Sigmoid colon (tissue), 7 donors: ENCODE measurements around the gene SLC11A1. TPM values are rescaled to one million over a fixed set of nuclear protein-coding genes. Genes with fewer than 3 reads are reported as not detected.

Source experiments
- DNase-seq: peaks from one replicate; pipeline ENCODE4 v3.0.0-alpha.2; 2019
- H3K27ac ChIP-seq, 4 donors: fragments of 200-600 bp; sonication (generic); one replicate each; pipeline ENCODE4 v1.5.1; 2016 to 2019; ENCODE audit warnings: mild to moderate bottlenecking in 1 of 4
- H3K27me3 ChIP-seq, 3 donors: fragments of 200-600 bp; sonication (generic); one replicate each; pipeline ENCODE4 v1.5.1; 2019; ENCODE audit warnings: mild to moderate bottlenecking in 1 of 3
- H3K36me3 ChIP-seq, 4 donors: fragments of 200-600 bp; sonication (generic); one replicate each; pipeline ENCODE4 v1.5.1; 2016 to 2019
- H3K4me1 ChIP-seq, 4 donors: fragments of 200-600 bp; sonication (generic); one replicate each; pipeline ENCODE4 v1.5.1; 2017 to 2019
- H3K4me3 ChIP-seq, 4 donors: fragments of 200-600 bp; sonication (generic); one replicate each; pipeline ENCODE4 v1.5.1; 2017 to 2019; ENCODE audit warnings: mild to moderate bottlenecking in 2 of 4, moderate library complexity in 1 of 4
- H3K9me3 ChIP-seq, 4 donors: fragments of 200-600 bp in 3 of 4; sonication (generic) in 3 of 4; one replicate each; pipeline versions ENCODE4 v1.5.1 to v1.6.1; 2013 to 2019
- EP300 ChIP-seq, 4 donors: sonication (generic); formaldehyde crosslinking; IDR thresholded peaks; one replicate each; pipeline ENCODE4 v1.6.1; 2017; ENCODE audit warnings: antibody characterized with exemption in 4 of 4
- POLR2A ChIP-seq, 2 donors: fragments of 450-650 bp; IDR thresholded peaks; one replicate each; pipeline ENCODE4 v1.6.1; 2016; ENCODE audit warnings: antibody characterized with exemption in 2 of 2, mild to moderate bottlenecking in 2 of 2, moderate library complexity in 2 of 2
- POLR2AphosphoS5 ChIP-seq, 4 donors: sonication (generic); formaldehyde crosslinking; IDR thresholded peaks; one replicate each; pipeline ENCODE4 v1.6.1; 2017; ENCODE audit warnings: antibody characterized with exemption in 4 of 4
- WGBS, 2 donors: extraction: QIAGEN DNeasy Blood & Tissue Kit; methylation state at CpG; one replicate each; pipeline ENCODE4 v1.1.7; 2013; 5-methylcytosine and 5-hydroxymethylcytosine counted together
- intact Hi-C: fragments of 100-400 bp; cut with DNase I; formaldehyde crosslinking; loops from one replicate; pipeline ENCODE4 v1.15.1; 2023
- polyA plus RNA-seq, 3 donors: library from polyadenylated mRNA; stranded (reverse); fragments of 200-250 nt; gene quantifications; one replicate each; pipeline ENCODE4 v1.2.3, GENCODE V29; 2013
- total RNA-seq, 4 donors: library from RNA; depleted of rRNA; stranded (reverse); fragments of >200 nt; gene quantifications; one replicate each; pipeline ENCODE4 v1.1.0, GENCODE V29; 2016
- TF ChIP-seq, protein P1 (sequence below), 4 experiments: fragments of 450-650 bp in 3 of 4; fragments of 200-600 bp in 1 of 4; IDR thresholded peaks; one replicate each; pipeline ENCODE4 v1.5.1; 2016 to 2019; ENCODE audit warnings: antibody characterized with exemption in 4 of 4, mild to moderate bottlenecking in 3 of 4, moderate library complexity in 2 of 4
- donor health status: healthy with polysubstance abuse.
- donor health status: Bipolar disorder and iron deficiency.
- donor health status: healthy.

Gene SLC11A1
- total and polyA plus RNA-seq, 7 donors, result 1.2 to 19.0 (median 13.8) TPM

DNA sequence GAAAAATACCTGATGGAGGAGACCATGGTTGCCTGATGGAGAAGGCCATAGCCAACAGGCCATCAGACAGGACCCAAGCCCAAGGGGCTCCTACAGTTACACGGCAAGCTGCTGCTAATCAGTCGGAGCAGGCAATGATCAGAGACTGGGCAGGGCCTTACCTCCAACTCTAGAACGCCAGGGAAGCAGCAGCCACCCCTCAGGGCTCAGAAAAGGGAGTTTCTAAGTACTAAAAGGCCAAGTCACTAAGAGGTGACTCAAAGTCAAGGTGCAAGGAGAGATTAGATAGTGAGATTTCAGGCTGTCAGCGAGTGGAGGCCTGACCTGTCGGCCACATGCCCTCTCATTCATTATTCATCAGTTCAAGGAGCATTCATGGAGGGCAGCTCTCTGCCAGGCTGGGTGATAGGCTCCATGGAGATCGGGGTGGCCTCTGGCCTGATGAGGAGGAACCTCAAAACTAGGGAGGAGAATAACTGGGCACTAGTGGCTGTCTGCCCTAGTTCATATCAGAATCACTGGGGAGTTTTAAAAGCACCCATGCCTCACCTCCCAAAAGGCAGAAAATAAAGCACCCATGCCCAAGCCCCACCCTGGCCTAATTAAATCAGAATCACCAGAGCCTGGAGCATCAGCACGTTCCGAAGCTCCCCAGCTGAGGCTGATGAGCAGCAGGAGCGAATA is 40.5 kb downstream of the SLC11A1 start:
- Histone ChIP-seq H3K4me3 (no peak overlapping the region), H3K36me3 (no peaks in the 10 kb centered on the region), H3K27ac (no peak overlapping the region), H3K27me3 (no peaks in the 10 kb centered on the region), H3K4me1 (no peaks in the 10 kb centered on the region), H3K9me3 (no peaks in the 10 kb centered on the region)
- DNase-seq, result no peak
- TF ChIP-seq POLR2A (IDR thresholded peaks at IDR 0.05) (no peak), EP300 (IDR thresholded peaks at IDR 0.05) (no peak)
- intact Hi-C loops, result no loop called here
- WGBS, 2 donors, result 75 to 92% methylated on average over 9 of the region's 9 CpGs

DNA sequence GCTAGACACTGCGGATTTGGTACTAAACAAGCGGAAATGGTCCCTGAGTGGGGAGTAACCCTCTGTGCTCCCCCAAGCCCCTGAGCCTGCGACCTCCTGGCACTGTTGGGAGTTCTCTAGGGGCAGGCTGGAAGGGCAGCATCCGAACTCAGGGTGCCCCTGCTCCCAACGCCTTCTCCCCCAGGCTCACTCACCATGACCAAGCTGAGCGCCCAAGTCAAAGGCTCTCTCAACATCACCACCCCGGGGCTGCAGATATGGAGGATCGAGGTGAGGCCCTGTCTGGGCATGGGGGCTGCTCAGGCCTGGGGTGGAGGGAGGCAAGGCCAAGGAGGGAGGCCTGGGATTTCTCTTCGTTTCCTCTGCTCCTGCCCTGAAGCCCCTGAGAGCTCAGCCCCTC is 41.5 kb downstream of the SLC11A1 start:
- H3K36me3 ChIP-seq, result no peaks in the 10 kb centered on the region
- no peaks in the 10 kb centered on the region for H3K4me1 ChIP-seq
- 88 to 90% methylated on average over 9 of the region's 9 CpGs for WGBS, 2 donors
- H3K27ac ChIP-seq, result no peak overlapping the region
- intact Hi-C loops, result no loop called here
- H3K4me3 ChIP-seq, result no peak overlapping the region
- no peak for DNase-seq
- TF ChIP-seq EP300 (IDR thresholded peaks at IDR 0.05), result no peak
- no peak for TF ChIP-seq POLR2AphosphoS5 (IDR thresholded peaks at IDR 0.05)
- TF ChIP-seq, protein P1, sequence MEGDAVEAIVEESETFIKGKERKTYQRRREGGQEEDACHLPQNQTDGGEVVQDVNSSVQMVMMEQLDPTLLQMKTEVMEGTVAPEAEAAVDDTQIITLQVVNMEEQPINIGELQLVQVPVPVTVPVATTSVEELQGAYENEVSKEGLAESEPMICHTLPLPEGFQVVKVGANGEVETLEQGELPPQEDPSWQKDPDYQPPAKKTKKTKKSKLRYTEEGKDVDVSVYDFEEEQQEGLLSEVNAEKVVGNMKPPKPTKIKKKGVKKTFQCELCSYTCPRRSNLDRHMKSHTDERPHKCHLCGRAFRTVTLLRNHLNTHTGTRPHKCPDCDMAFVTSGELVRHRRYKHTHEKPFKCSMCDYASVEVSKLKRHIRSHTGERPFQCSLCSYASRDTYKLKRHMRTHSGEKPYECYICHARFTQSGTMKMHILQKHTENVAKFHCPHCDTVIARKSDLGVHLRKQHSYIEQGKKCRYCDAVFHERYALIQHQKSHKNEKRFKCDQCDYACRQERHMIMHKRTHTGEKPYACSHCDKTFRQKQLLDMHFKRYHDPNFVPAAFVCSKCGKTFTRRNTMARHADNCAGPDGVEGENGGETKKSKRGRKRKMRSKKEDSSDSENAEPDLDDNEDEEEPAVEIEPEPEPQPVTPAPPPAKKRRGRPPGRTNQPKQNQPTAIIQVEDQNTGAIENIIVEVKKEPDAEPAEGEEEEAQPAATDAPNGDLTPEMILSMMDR (IDR thresholded peaks at IDR 0.05), result no peak
- no peak for TF ChIP-seq POLR2A (IDR thresholded peaks at IDR 0.05)
- no peaks in the 10 kb centered on the region for H3K9me3 ChIP-seq
- H3K27me3 ChIP-seq, result no peaks in the 10 kb centered on the region

DNA sequence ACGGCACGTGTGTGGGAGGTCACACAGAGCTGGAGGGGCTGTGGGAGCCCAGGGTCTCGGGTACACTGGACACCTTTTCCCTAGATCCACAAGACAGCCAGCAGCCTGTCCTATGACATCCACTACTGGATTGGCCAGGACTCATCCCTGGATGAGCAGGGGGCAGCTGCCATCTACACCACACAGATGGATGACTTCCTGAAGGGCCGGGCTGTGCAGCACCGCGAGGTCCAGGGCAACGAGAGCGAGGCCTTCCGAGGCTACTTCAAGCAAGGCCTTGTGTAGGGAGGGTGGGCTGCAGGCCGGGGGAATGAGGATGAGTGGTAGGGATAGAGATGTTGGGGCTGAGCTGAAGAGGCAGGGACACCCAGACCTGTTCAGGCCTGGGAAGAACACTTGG is 43.5 kb downstream of the SLC11A1 start:
- 86 to 88% methylated on average over 10 of the region's 10 CpGs for WGBS, 2 donors
- Histone ChIP-seq H3K36me3 (no peaks in the 10 kb centered on the region), H3K27ac (no peak overlapping the region), H3K4me1 (no peaks in the 10 kb centered on the region), H3K9me3 (no peaks in the 10 kb centered on the region), H3K4me3 (no peak overlapping the region), H3K27me3 (no peaks in the 10 kb centered on the region)
- intact Hi-C loops, result no loop called here
- TF ChIP-seq, protein P1 (IDR thresholded peaks at IDR 0.05), result no peak
- TF ChIP-seq EP300 (IDR thresholded peaks at IDR 0.05) (no peak), POLR2AphosphoS5 (IDR thresholded peaks at IDR 0.05) (no peak), POLR2A (IDR thresholded peaks at IDR 0.05) (no peak)
- DNase-seq, result no peak

DNA sequence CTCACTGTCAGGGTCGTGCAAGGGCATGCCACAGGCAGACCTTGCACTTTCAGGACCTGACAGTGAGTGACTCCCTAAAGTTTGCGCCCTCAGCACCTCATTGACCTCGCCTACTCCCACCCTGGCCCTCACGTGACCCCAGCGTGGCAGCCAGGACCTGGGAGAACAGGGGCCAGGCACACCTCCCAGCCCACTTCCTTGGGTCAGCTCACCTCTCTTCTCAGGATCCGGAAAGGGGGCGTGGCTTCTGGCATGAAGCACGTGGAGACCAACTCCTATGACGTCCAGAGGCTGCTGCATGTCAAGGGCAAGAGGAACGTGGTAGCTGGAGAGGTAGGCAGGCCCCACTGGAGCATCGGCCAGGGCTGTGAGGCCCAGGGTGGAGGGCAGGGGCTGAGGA is 45.7 kb downstream of the SLC11A1 start:
- Histone ChIP-seq H3K4me3 (no peak overlapping the region), H3K36me3 (no peaks in the 10 kb centered on the region), H3K27me3 (no peaks in the 10 kb centered on the region), H3K27ac (no peak overlapping the region), H3K4me1 (no peaks in the 10 kb centered on the region), H3K9me3 (no peaks in the 10 kb centered on the region)
- intact Hi-C loops, result no loop called here
- DNase-seq, result no peak
- WGBS, 2 donors, result 74 to 80% methylated on average over 11 of the region's 11 CpGs
- TF ChIP-seq, protein P1 (IDR thresholded peaks at IDR 0.05), result no peak

DNA sequence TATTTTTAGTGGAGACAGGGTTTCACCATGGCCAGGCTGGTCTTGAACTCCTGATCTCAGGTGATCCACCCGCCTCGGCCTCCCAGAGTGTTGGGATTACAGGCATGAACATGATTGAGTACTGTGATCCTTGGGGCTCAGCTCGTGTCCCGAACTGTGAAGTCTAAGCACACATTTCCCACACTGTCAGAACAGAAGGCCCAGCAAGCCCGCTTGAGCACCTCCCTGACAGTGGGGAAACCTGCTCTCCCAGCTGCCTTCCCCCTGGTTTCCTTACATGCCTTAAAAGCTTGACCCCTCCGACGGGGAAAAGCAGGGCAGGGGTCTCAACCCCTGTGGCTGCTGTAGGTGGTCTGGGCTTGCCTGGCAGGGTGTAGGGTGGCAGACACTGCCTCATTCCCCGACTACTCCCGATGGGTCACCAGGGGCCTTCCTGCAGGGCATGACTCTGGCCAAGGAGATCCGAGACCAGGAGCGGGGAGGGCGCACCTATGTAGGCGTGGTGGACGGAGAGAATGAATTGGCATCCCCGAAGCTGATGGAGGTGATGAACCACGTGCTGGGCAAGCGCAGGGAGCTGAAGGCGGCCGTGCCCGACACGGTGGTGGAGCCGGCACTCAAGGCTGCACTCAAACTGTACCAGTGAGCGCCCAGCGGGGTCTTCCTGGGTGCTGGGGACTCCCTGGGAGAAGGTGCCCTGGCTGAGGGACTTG is 46.9 kb downstream of the SLC11A1 start:
- H3K4me3 ChIP-seq, result no peak overlapping the region
- no peak overlapping the region for H3K27ac ChIP-seq
- WGBS, 2 donors, result 93 to 94% methylated on average over 24 of the region's 24 CpGs
- no peaks in the 10 kb centered on the region for H3K4me1 ChIP-seq
- no peaks in the 10 kb centered on the region for H3K36me3 ChIP-seq
- intact Hi-C loops, result no loop called here
- no peak for DNase-seq
- H3K27me3 ChIP-seq, result no peaks in the 10 kb centered on the region
- no peaks in the 10 kb centered on the region for H3K9me3 ChIP-seq
- TF ChIP-seq POLR2AphosphoS5 (IDR thresholded peaks at IDR 0.05) (no peak), EP300 (IDR thresholded peaks at IDR 0.05) (no peak), POLR2A (IDR thresholded peaks at IDR 0.05) (no peak)
- TF ChIP-seq, protein P1 (IDR thresholded peaks at IDR 0.05), result no peak
